Transverse colon (tissue), 4 donors: ENCODE data around the gene OSCP1.

Experiments used
- POLR2A ChIP-seq: fragments of 450-650 bp; IDR thresholded peaks from one replicate; pipeline ENCODE4 v1.6.1; 2016; ENCODE audit warnings: antibody characterized with exemption, mild to moderate bottlenecking, moderate library complexity
- POLR2AphosphoS5 ChIP-seq, 3 donors: sonication (generic); formaldehyde crosslinking; IDR thresholded peaks; one replicate each; pipeline ENCODE4 v1.6.1; 2016; ENCODE audit warnings: antibody characterized with exemption in 3 of 3
- TF ChIP-seq, protein P1 (sequence below), 5 experiments: fragments of 200-600 bp in 3 of 5; fragments of 450-650 bp in 2 of 5; sonication (generic) in 3 of 5; IDR thresholded peaks; 1 replicate in 2 of 5; 2 replicates in 3 of 5; pipeline ENCODE4 v1.5.1; 2016 to 2017; ENCODE audit warnings: antibody characterized with exemption in 5 of 5, inconsistent platforms in 3 of 5, mild to moderate bottlenecking in 2 of 5, moderate library complexity in 1 of 5

- TF ChIP-seq POLR2A (no peak), POLR2AphosphoS5 (IDR thresholded peaks at IDR 0.05) (no peak)
- TF ChIP-seq, protein P1, sequence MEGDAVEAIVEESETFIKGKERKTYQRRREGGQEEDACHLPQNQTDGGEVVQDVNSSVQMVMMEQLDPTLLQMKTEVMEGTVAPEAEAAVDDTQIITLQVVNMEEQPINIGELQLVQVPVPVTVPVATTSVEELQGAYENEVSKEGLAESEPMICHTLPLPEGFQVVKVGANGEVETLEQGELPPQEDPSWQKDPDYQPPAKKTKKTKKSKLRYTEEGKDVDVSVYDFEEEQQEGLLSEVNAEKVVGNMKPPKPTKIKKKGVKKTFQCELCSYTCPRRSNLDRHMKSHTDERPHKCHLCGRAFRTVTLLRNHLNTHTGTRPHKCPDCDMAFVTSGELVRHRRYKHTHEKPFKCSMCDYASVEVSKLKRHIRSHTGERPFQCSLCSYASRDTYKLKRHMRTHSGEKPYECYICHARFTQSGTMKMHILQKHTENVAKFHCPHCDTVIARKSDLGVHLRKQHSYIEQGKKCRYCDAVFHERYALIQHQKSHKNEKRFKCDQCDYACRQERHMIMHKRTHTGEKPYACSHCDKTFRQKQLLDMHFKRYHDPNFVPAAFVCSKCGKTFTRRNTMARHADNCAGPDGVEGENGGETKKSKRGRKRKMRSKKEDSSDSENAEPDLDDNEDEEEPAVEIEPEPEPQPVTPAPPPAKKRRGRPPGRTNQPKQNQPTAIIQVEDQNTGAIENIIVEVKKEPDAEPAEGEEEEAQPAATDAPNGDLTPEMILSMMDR (IDR thresholded peaks at IDR 0.05) = no peak
These were observed 2.8 kb upstream of the OSCP1 start for GRCh38 chr1:36453051-36453450.
